OCI-LY1 (cell line): ENCODE data around the gene NCF2.

Source experiments
- H2AFZ ChIP-seq: fragments of 200-600 bp; sonication (generic), shearing (Covaris generic); 2 replicates; pipeline ENCODE4 v1.6.0; 2014; ENCODE audit warnings: antibody characterized with exemption, mild to moderate bottlenecking, low read length
- H3F3A ChIP-seq: fragments of 200-600 bp; sonication (generic), shearing (Covaris generic); 2 replicates; pipeline ENCODE4 v1.6.0; 2014; ENCODE audit warnings: mild to moderate bottlenecking, antibody characterized with exemption, low read length, moderate library complexity; ENCODE audit not compliant: insufficient read depth
- H3K27ac ChIP-seq: fragments of 200-600 bp; sonication (generic); 2 replicates; pipeline ENCODE4 v1.5.1; 2014; ENCODE audit warnings: low read length, mixed run types, mild to moderate bottlenecking, low read depth; ENCODE audit not compliant: poor library complexity, severe bottlenecking
- H3K27me3 ChIP-seq: fragments of 200-600 bp; sonication (generic); 2 replicates; pipeline ENCODE4 v1.6.0; 2014; ENCODE audit warnings: antibody characterized with exemption, mild to moderate bottlenecking, low read length, moderate library complexity; ENCODE audit not compliant: insufficient read depth
- H3K36me3 ChIP-seq: fragments of 200-600 bp; sonication (generic); 2 replicates; pipeline ENCODE4 v1.6.1; 2014; ENCODE audit warnings: mild to moderate bottlenecking, antibody characterized with exemption, low read length, moderate library complexity, mixed read lengths; ENCODE audit not compliant: insufficient read depth
- H3K4me1 ChIP-seq: fragments of 200-600 bp; sonication (generic); 2 replicates; pipeline ENCODE4 v1.5.1; 2014; ENCODE audit warnings: mild to moderate bottlenecking, low read length, moderate library complexity; ENCODE audit not compliant: insufficient read depth, severe bottlenecking
- H3K4me2 ChIP-seq: fragments of 200-600 bp; sonication (generic), shearing (Covaris generic); 2 replicates; pipeline ENCODE4 v1.6.1; 2014; ENCODE audit warnings: low read length
- H3K4me3 ChIP-seq: fragments of 200-600 bp; sonication (generic); 2 replicates; pipeline ENCODE4 v1.5.1; 2014; ENCODE audit warnings: low read length, low read depth, mild to moderate bottlenecking, mixed read lengths; ENCODE audit not compliant: poor library complexity, severe bottlenecking
- H3K79me2 ChIP-seq: fragments of 200-600 bp; shearing (Covaris generic); 2 replicates; pipeline ENCODE4 v1.6.1; 2016; ENCODE audit warnings: mixed run types, low read length, mixed read lengths; ENCODE audit not compliant: insufficient read depth
- H3K9ac ChIP-seq: fragments of 200-600 bp; sonication (generic), shearing (Covaris generic); 2 replicates; pipeline ENCODE4 v1.6.1; 2014; ENCODE audit warnings: mild to moderate bottlenecking, low read length, mixed read lengths
- H3K9me2 ChIP-seq: fragments of 200-600 bp; sonication (generic), shearing (Covaris generic); 2 replicates; pipeline ENCODE4 v1.6.1; 2014; ENCODE audit warnings: low read depth, mild to moderate bottlenecking, low read length, mixed read lengths
- H3K9me3 ChIP-seq: fragments of 200-600 bp; shearing (Covaris generic); 2 replicates; pipeline ENCODE4 v1.6.1; 2014; ENCODE audit warnings: low read length, mixed read lengths
- H4K20me1 ChIP-seq: fragments of 200-600 bp; sonication (generic), shearing (Covaris generic); 2 replicates; pipeline ENCODE4 v1.6.0; 2016; ENCODE audit warnings: mild to moderate bottlenecking, low read length; ENCODE audit not compliant: insufficient read depth
- EZH2 ChIP-seq: fragments of 200-600 bp; sonication (generic), shearing (Covaris generic); IDR thresholded peaks from 2 replicates; pipeline ENCODE4 v1.8.0; 2017; ENCODE audit warnings: borderline replicate concordance, mixed run types, mild to moderate bottlenecking, antibody characterized with exemption, low read length, moderate library complexity, mixed read lengths
- TF ChIP-seq, protein P1 (sequence below): fragments of 200-600 bp; sonication (generic), shearing (Covaris generic); IDR thresholded peaks from 2 replicates; pipeline ENCODE4 v1.5.1; 2017; ENCODE audit warnings: mild to moderate bottlenecking, antibody characterized with exemption, low read length, moderate library complexity, mixed read lengths

NCF2 gene

DNA sequence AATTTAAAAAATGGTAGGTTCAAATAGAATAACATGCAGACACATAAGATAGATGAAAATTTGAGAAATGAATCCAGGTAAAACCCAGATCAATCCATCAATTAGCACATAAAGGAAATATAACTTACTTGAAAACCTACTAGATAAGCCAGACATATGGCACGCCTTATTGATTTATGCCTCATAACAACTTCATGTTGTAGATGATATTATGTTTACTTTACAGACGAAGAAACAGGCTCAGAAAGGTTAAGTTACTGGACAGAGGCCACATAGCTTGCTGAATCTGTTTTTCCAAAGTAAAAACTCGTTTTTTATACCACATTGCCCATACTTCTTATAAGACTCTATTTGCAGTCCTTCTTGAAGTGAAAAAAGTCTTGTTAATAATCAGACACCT is 22.1 kb upstream of the NCF2 start:
- no peak for TF ChIP-seq EZH2
- TF ChIP-seq, protein P1, sequence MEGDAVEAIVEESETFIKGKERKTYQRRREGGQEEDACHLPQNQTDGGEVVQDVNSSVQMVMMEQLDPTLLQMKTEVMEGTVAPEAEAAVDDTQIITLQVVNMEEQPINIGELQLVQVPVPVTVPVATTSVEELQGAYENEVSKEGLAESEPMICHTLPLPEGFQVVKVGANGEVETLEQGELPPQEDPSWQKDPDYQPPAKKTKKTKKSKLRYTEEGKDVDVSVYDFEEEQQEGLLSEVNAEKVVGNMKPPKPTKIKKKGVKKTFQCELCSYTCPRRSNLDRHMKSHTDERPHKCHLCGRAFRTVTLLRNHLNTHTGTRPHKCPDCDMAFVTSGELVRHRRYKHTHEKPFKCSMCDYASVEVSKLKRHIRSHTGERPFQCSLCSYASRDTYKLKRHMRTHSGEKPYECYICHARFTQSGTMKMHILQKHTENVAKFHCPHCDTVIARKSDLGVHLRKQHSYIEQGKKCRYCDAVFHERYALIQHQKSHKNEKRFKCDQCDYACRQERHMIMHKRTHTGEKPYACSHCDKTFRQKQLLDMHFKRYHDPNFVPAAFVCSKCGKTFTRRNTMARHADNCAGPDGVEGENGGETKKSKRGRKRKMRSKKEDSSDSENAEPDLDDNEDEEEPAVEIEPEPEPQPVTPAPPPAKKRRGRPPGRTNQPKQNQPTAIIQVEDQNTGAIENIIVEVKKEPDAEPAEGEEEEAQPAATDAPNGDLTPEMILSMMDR = no peak
- no peaks in the 10 kb centered on the region for H3F3A ChIP-seq
- H3K9ac ChIP-seq = no peak overlapping the region
- no peaks in the 10 kb centered on the region for H3K27me3 ChIP-seq
- no peaks in the 10 kb centered on the region for H3K36me3 ChIP-seq
- H3K9me3 ChIP-seq = no peaks in the 10 kb centered on the region
- no peaks in the 10 kb centered on the region for H3K4me1 ChIP-seq
- no peaks in the 10 kb centered on the region for H4K20me1 ChIP-seq
- no peak overlapping the region for H3K4me2 ChIP-seq
- no peaks in the 10 kb centered on the region for H3K9me2 ChIP-seq
- no peaks in the 10 kb centered on the region for H3K79me2 ChIP-seq
- no peak overlapping the region for H3K27ac ChIP-seq
- H3K4me3 ChIP-seq = no peak overlapping the region
- H2AFZ ChIP-seq = no peak overlapping the region

DNA sequence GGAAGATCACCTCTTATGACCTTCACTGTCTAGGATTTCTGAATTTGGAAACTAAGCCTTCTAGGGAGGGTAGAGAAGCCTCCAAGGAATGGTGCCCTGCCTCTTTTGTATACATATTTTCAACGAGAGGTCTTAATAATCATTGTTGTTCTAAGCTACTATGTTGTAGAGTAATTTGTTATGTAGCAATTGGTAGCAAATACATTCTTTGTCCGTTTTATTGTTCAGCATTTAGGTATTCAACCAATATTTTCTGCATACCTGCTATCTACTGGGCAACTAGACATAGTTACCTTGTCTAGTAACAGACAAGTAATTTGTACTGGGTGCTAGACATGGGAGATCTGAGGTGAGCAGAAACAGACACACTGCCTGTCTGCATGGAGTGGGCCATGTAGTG is 20.8 kb upstream of the NCF2 start:
- H3K36me3 ChIP-seq = no peaks in the 10 kb centered on the region
- no peaks in the 10 kb centered on the region for H4K20me1 ChIP-seq
- no peak overlapping the region for H3K4me3 ChIP-seq
- no peaks in the 10 kb centered on the region for H3K27me3 ChIP-seq
- H3K4me1 ChIP-seq = no peaks in the 10 kb centered on the region
- H3K9ac ChIP-seq = no peak overlapping the region
- no peak overlapping the region for H2AFZ ChIP-seq
- no peaks in the 10 kb centered on the region for H3K9me3 ChIP-seq
- no peak overlapping the region for H3K4me2 ChIP-seq
- no peaks in the 10 kb centered on the region for H3K79me2 ChIP-seq
- H3K27ac ChIP-seq = no peak overlapping the region
- H3K9me2 ChIP-seq = no peaks in the 10 kb centered on the region
- TF ChIP-seq EZH2 = no peak
- TF ChIP-seq, protein P1 = no peak
- H3F3A ChIP-seq = no peaks in the 10 kb centered on the region

DNA sequence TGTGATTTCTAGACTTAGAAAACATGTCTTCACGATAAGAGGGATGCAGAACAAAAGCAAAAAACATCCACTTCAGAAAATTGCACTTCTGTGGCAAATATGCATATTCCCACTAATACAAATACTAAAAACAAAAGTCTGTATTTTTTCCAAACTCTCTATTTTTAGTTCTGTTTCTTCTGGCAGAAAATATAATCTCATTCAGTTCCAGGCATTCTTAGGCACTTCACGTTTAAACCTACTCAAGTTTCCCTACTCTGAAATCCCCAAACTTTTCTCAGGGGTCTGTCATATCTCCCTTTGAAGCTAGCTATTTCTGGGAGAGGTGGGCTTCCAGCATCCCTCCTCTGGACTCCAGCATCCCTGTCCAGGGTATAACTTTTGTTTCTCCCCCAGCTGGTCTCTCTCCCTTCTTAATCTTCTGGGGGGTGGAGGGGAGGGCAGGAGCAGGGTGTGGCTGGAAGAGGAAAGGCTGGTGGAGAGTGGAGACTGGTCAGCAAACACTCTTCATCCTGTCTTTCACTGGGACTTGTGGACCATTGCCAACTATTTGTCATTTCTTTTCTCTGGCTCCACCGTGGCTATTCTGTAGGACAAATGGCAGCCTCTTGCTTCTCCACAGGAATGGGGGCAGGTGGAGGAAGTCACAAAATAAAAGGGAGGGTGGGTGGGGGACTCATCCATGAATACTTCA is 19.6 kb upstream of the NCF2 start:
- no peaks in the 10 kb centered on the region for H3K79me2 ChIP-seq
- H3K4me3 ChIP-seq = no peak overlapping the region
- no peaks in the 10 kb centered on the region for H4K20me1 ChIP-seq
- no peak overlapping the region for H3K9ac ChIP-seq
- no peak overlapping the region for H2AFZ ChIP-seq
- peaks cover under 1% of the 10 kb centered on the region for H3K4me1 ChIP-seq
- H3F3A ChIP-seq = no peaks in the 10 kb centered on the region
- no peaks in the 10 kb centered on the region for H3K9me2 ChIP-seq
- no peaks in the 10 kb centered on the region for H3K27me3 ChIP-seq
- H3K36me3 ChIP-seq = no peaks in the 10 kb centered on the region
- H3K4me2 ChIP-seq = no peak overlapping the region
- no peaks in the 10 kb centered on the region for H3K9me3 ChIP-seq
- TF ChIP-seq EZH2 = no peak
- TF ChIP-seq, protein P1 = no peak
- H3K27ac ChIP-seq = no peak overlapping the region
